HEK293 (cell line): ENCODE results near the gene TKT.

ENCODE experiments used
- CTCF ChIA-PET: fragments of 350-600 bp; formaldehyde crosslinking; extraction: SDS; loops from one replicate; lab custom pipeline; 2021; ENCODE audit warnings: antibody characterized with exemption; lab: Yijun Ruan, JAX
- POLR2A ChIA-PET: fragments of 300-600 bp; formaldehyde crosslinking; extraction: SDS; loops from one replicate; lab custom pipeline; 2020; ENCODE audit warnings: antibody characterized with exemption, inconsistent platforms; lab: Yijun Ruan, JAX
- H3K27ac ChIP-seq: fragments of 200-500 bp; sonication (Bioruptor generic); 2 replicates; pipeline ENCODE4 v1.5.1; 2014; ENCODE audit warnings: low read depth, low read length, control low read depth, inconsistent platforms; ENCODE audit errors: extremely low read depth
- H3K36me3 ChIP-seq, 2 experiments: fragments of 200-500 bp in 1 of 2; sonication (Bioruptor generic) in 1 of 2; 1 replicate in 1 of 2; 2 replicates in 1 of 2; pipeline ENCODE4 v1.5.1; 2014 to 2017; ENCODE audit warnings: inconsistent platforms in 2 of 2, low read length in 2 of 2; ENCODE audit not compliant: control insufficient read depth in 2 of 2, insufficient read depth in 1 of 2
- H3K4me1 ChIP-seq: fragments of 200-500 bp; sonication (Bioruptor generic); 2 replicates; pipeline ENCODE4 v1.5.1; 2014; ENCODE audit warnings: mild to moderate bottlenecking, low read length, inconsistent platforms; ENCODE audit not compliant: control insufficient read depth, insufficient read depth
- H3K4me3 ChIP-seq: 2 replicates; pipeline ENCODE4 v1.5.1; 2011; ENCODE audit warnings: low read depth, mild to moderate bottlenecking, control low read depth, low read length, moderate library complexity
- H3K9me3 ChIP-seq: fragments of 200-500 bp; sonication (Bioruptor generic); 2 replicates; pipeline ENCODE4 v1.5.1; 2014; ENCODE audit warnings: low read depth, low read length, inconsistent platforms; ENCODE audit not compliant: control insufficient read depth, insufficient read depth
- BCL11B ChIP-seq: fragments of 450-650 bp; formaldehyde crosslinking; IDR thresholded peaks from 2 replicates; pipeline ENCODE4 v1.5.1; 2016; ENCODE audit warnings: low read depth, missing biosample characterization, missing genetic modification characterization
- GFI1B ChIP-seq: fragments of 450-650 bp; formaldehyde crosslinking; IDR thresholded peaks from 2 replicates; pipeline ENCODE4 v1.5.1; 2016; ENCODE audit warnings: missing biosample characterization, missing genetic modification characterization
- IKZF3 ChIP-seq: fragments of 450-650 bp; IDR thresholded peaks from 2 replicates; pipeline ENCODE4 v1.5.0; 2018; ENCODE audit warnings: missing biosample characterization, mild to moderate bottlenecking, missing genetic modification characterization, moderate library complexity
- KLF8 ChIP-seq: fragments of 450-650 bp; formaldehyde crosslinking; IDR thresholded peaks from 2 replicates; pipeline ENCODE4 v1.5.1; 2016; ENCODE audit warnings: missing biosample characterization, missing genetic modification characterization
- MYNN ChIP-seq: fragments of 450-650 bp; formaldehyde crosslinking; IDR thresholded peaks from 2 replicates; pipeline ENCODE4 v1.5.1; 2016; ENCODE audit warnings: missing biosample characterization, missing genetic modification characterization, borderline replicate concordance
- PBX3 ChIP-seq: sonication (generic); formaldehyde crosslinking; IDR thresholded peaks from 2 replicates; pipeline ENCODE4 v1.8.1; 2022; ENCODE audit warnings: mild to moderate bottlenecking, moderate library complexity, missing genetic modification reagents
- PRDM6 ChIP-seq: fragments of 450-650 bp; formaldehyde crosslinking; IDR thresholded peaks from 2 replicates; pipeline ENCODE4 v1.5.1; 2017; ENCODE audit warnings: missing biosample characterization, missing genetic modification characterization
- SP2 ChIP-seq: fragments of 450-650 bp; formaldehyde crosslinking; IDR thresholded peaks from 2 replicates; pipeline ENCODE4 v1.5.1; 2016; ENCODE audit warnings: missing biosample characterization, missing genetic modification characterization
- ZBTB1 ChIP-seq: fragments of 450-650 bp; formaldehyde crosslinking; IDR thresholded peaks from 2 replicates; pipeline ENCODE4 v1.5.1; 2016; ENCODE audit warnings: missing biosample characterization, missing genetic modification characterization
- ZIC2 ChIP-seq: fragments of 450-650 bp; formaldehyde crosslinking; IDR thresholded peaks from 2 replicates; pipeline ENCODE4 v1.5.1; 2016; ENCODE audit warnings: missing biosample characterization, missing genetic modification characterization
- ZNF146 ChIP-seq: fragments of 450-650 bp; formaldehyde crosslinking; IDR thresholded peaks from 2 replicates; pipeline ENCODE4 v1.5.1; 2016; ENCODE audit warnings: missing biosample characterization, missing genetic modification characterization
- ZNF214 ChIP-seq: fragments of 450-650 bp; formaldehyde crosslinking; IDR thresholded peaks from 2 replicates; pipeline ENCODE4 v1.5.1; 2017; ENCODE audit warnings: missing biosample characterization, mild to moderate bottlenecking, missing genetic modification characterization, borderline replicate concordance
- ZNF221 ChIP-seq: fragments of 450-650 bp; formaldehyde crosslinking; IDR thresholded peaks from 2 replicates; pipeline ENCODE4 v1.5.1; 2017; ENCODE audit warnings: missing biosample characterization, missing genetic modification characterization, borderline replicate concordance
- ZNF223 ChIP-seq: fragments of 450-650 bp; formaldehyde crosslinking; IDR thresholded peaks from 2 replicates; pipeline ENCODE4 v1.5.1; 2016; ENCODE audit warnings: missing biosample characterization, missing genetic modification characterization
- ZNF335 ChIP-seq: fragments of 450-650 bp; formaldehyde crosslinking; conservative IDR thresholded peaks from 2 replicates; pipeline ENCODE4 v1.5.1; 2016; ENCODE audit warnings: missing biosample characterization, missing genetic modification characterization
- ZNF433 ChIP-seq: fragments of 450-650 bp; formaldehyde crosslinking; IDR thresholded peaks from 2 replicates; pipeline ENCODE4 v1.5.1; 2016; ENCODE audit warnings: missing biosample characterization, missing genetic modification characterization, low read depth
- ZNF513 ChIP-seq: fragments of 450-650 bp; IDR thresholded peaks from 2 replicates; pipeline ENCODE4 v1.5.1; 2018; ENCODE audit warnings: missing biosample characterization, missing genetic modification characterization
- ZNF529 ChIP-seq: fragments of 450-650 bp; formaldehyde crosslinking; IDR thresholded peaks from 2 replicates; pipeline ENCODE4 v1.5.1; 2017; ENCODE audit warnings: missing genetic modification characterization, missing biosample characterization; ENCODE audit not compliant: insufficient replicate concordance
- ZNF555 ChIP-seq: fragments of 450-650 bp; formaldehyde crosslinking; conservative IDR thresholded peaks from 2 replicates; pipeline ENCODE4 v1.5.1; 2017; ENCODE audit warnings: missing biosample characterization, mild to moderate bottlenecking, missing genetic modification characterization, inconsistent platforms
- ZNF747 ChIP-seq: fragments of 450-650 bp; formaldehyde crosslinking; IDR thresholded peaks from 2 replicates; pipeline ENCODE4 v1.5.1; 2016; ENCODE audit warnings: missing biosample characterization, missing genetic modification characterization
- ZNF76 ChIP-seq: fragments of 450-650 bp; formaldehyde crosslinking; IDR thresholded peaks from 2 replicates; pipeline ENCODE4; 2016; ENCODE audit warnings: low read depth, missing biosample characterization, missing genetic modification characterization, borderline replicate concordance
- ZSCAN23 ChIP-seq: fragments of 450-650 bp; formaldehyde crosslinking; IDR thresholded peaks from 2 replicates; pipeline ENCODE4 v1.5.1; 2016; ENCODE audit warnings: missing biosample characterization, missing genetic modification characterization

The TKT gene

GRCh38 chr3:53303957-53304356, 48.1 kb upstream of the TKT start:
- no peak overlapping the region for H3K27ac ChIP-seq
- CTCF ChIA-PET = interaction anchor here (1.4 kb wide), 1 partner anchor 406 kb away, joined by 7 read pairs; no protein-coding TSS in a partner anchor
- H3K36me3 ChIP-seq = peaks cover 7 to 58% of the 10 kb centered on the region in 2 experiments
- TF ChIP-seq ZNF146 (tag by site-specific recombination) (no peak), ZNF555 (tag by site-specific recombination) (no peak), ZBTB1 (tag by site-specific recombination) (no peak), MYNN (tag by site-specific recombination) (no peak), ZNF747 (tag by site-specific recombination) (no peak), ZIC2 (tag by site-specific recombination) (no peak), GFI1B (tag by site-specific recombination) (no peak), ZNF76 (tag by site-specific recombination) (no peak), ZSCAN23 (tag by site-specific recombination) (no peak), PBX3 (CRISPR knock-in tag) (no peak), ZNF335 (tag by site-specific recombination) (no peak), ZNF221 (tag by site-specific recombination) (no peak), ZNF513 (tag by site-specific recombination) (no peak)
- H3K9me3 ChIP-seq = no peaks in the 10 kb centered on the region
- no peaks in the 10 kb centered on the region for H3K4me1 ChIP-seq
- POLR2A ChIA-PET = no interaction called here
- H3K4me3 ChIP-seq = no peak overlapping the region

GRCh38 chr3:53303549-53303948, 47.7 kb upstream of the TKT start:
- Histone ChIP-seq H3K4me1 (no peaks in the 10 kb centered on the region), H3K36me3 (peaks cover 7 to 58% of the 10 kb centered on the region in 2 experiments), H3K27ac (no peak overlapping the region), H3K4me3 (no peak overlapping the region), H3K9me3 (no peaks in the 10 kb centered on the region)
- CTCF ChIA-PET = interaction anchor here (1.0 kb wide), 1 partner anchor 406 kb away, joined by 3 read pairs; no protein-coding TSS in a partner anchor
- TF ChIP-seq ZNF433 (tag by site-specific recombination) (no peak), ZNF76 (tag by site-specific recombination) (no peak), KLF8 (tag by site-specific recombination) (no peak), ZNF223 (tag by site-specific recombination) (no peak), BCL11B (tag by site-specific recombination) (no peak), SP2 (tag by site-specific recombination) (no peak), IKZF3 (no peak), PRDM6 (tag by site-specific recombination) (no peak), ZNF214 (tag by site-specific recombination) (no peak), ZNF529 (tag by site-specific recombination) (no peak)
- POLR2A ChIA-PET = no interaction called here
